GM20431 (cell line): ENCODE measurements around the gene ZMIZ1.
"Not testable (repeated sequence)": the region's sequence is repeated elsewhere in the genome, so short reads cannot be mapped to it uniquely, and the experiment has no call there.

Source experiments
- in situ Hi-C: fragments of 300-500 bp; cut with MseI, MboI; formaldehyde crosslinking; loops from one replicate; pipeline ENCODE4 v1.15.0; 2020; ENCODE audit warnings: low sequenced_read_pairs; ENCODE audit not compliant: unreplicated experiment

The ZMIZ1 gene

DNA sequence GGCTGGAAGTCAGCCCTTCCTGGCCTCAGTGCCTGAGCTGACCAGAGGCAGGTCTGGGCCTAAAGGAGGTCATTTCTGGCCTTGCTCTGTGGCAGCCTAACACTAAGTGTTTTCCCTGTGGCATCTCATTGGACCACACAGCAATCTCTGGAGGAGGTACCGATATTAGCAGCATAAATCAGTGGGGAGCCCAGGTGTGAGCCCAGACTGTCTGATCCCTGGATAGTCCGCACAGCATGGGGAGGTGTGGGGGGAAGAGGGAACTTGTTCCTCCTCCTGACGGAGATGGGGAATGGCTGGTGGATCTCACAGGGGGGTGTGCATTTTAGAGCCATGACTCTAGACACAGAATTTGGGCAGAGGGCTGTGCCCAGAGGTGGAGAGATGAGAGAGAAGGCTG lies 267.5 kb downstream of the ZMIZ1 start:
- in situ Hi-C loops = no loop called here

DNA sequence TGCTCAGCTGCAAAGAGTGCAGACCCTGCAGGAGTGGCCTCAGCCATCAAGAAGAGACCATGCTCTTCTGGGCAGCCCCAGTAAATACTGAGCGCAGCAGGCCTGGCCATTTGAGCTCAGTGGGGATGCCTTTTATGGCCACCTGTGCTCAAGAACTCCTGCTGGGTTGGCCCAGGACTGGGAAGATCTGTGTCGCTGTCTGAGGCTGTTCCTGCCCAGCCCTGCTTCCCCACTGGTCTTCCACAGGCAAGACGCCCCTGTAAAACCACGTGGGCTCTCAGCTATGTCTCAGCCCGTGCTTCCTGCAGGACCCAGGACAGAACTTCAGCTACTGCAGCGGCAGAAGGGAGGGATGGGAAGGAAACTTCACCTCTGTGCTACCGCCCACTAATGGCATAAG lies 268.0 kb downstream of the ZMIZ1 start:
- in situ Hi-C loops = no loop called here

DNA sequence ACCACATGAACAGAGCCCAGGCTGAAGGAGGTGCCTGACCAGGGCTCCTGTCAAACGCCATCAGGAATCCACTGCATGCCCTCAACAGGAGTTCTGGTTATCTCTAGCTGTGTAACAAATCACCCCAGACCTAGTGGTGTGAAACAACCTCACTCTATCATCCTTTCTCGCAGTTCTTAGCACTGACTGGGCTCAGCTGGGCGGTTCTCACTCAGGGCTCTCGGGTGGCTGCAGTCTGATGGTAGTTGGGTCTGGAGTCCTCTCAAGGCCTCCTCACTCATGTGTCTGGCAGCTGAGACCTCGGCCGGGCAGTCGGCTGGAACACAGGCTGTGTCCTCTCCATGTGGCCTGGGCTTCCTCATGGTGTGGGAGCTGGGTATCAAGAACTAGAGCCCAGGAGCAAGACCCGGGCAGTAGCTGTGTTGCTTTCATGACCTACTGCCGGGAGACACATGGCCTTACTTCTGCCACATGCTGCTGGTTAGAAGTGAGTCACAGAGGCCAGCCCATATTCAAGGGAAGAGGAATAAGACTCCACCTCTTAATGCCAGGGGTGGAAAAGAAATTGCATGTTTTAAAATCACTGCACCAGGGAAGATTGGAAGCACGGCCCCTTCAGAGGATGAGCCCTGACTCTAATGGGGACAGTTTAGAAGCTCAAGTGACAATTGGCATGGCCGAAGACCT lies 269.2 kb downstream of the ZMIZ1 start:
- in situ Hi-C loops = not testable (repeated sequence)

DNA sequence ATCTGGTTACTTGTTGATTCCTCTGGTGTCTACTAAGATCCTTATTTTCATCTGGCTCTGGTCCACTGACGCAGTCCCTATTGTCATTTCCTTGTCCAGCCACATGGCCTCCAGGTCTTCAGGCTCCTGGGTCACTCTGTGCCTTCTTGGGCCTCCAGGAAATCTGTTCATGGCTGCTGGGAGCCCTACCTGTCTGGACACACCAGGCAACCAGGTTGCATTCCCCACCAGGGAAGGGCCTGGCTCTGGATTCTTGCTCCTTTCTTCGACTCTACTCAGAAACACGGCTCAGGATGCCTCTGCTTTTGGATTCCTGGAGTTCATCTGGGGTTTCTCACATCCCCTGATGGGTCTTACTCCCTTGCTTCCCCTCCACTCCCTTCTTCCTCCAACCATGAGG lies 270.5 kb downstream of the ZMIZ1 start:
- in situ Hi-C loops = no loop called here

DNA sequence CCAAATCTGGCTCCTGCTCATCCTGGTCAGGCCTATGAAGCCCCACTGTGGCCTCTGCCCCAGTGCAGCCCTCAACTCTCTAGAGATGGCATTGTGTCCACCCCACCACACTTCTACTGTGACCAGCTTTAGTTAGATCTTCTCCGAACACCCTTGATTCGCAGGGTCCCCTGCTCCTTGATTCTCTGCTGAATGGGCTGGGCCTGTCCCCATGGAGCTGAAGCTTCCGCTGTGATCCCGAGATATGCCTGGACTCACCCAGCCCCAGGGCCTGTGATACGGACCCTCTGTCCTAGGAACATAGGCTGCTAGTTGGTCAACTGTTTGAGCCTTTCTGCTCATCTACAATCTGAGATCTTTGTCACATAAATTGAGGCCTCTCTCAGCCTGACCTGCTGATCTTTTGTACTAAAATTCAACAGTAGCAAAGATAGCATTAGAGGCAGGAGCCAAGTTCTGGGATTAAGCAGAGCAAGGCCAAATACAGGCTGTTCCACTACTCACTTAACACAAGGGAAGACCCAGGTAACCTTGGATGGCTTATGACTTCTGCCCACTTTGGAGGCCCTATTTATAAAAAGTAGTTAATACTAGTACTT lies 272.0 kb downstream of the ZMIZ1 start:
- in situ Hi-C loops = no loop called here

DNA sequence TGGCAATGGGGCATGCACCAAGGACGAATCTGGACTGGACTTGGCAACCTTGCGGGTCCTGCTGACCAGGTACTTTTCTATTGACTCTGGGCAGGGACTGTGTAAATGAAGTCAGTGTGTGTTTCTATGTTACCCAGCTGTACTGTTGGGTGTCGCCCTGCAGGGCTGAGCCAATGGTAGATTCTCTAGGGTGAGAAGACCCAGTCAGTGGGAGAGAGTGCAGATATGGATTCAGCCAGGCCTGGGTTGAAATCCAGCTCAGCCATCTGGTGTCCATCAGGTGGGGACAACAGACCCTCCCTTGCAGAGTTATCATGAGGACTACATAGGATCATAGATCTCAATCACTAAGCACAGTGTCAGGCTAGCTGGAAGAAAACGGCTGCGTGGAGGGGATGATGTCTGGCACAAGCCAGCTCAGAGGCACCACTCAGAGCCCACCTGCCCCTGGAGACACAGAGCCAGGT lies 273.6 kb downstream of the ZMIZ1 start:
- in situ Hi-C loops = no loop called here

DNA sequence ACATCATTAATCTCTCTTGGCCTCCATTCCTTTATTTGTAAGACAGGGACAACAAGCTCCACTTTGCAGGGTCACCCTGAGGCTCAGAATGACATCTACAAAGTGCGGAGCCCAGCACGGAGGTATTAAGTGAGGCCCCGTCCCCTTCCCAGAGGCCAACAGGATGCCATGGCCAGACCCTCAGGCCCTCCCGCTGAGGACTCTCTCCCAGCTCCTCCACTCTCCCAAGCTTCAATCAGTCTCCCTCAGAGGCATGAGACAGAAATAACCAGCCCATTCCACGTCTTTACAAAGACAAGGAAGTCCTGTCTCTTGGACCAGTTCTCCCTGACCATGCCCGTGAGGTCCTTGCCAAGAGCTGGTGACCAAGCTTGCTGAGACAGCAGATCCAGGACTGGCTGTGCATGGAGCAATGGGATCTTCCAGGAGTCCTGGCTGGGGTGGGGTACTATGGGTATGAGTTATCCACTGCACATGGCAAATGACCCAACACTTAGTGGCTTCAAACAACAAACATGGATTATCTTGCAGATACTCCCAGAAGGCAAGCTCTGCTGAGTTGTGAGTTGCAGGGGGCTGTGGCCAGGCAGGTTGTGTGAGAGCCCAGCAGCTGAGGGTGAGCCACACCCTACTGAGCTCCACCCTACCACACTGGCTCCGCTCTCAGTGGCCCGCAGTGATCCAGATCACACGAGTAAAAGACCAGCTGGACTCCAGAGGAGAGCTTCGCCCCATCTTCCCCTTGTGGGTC lies 274.2 kb downstream of the ZMIZ1 start:
- in situ Hi-C loops = no loop called here

DNA sequence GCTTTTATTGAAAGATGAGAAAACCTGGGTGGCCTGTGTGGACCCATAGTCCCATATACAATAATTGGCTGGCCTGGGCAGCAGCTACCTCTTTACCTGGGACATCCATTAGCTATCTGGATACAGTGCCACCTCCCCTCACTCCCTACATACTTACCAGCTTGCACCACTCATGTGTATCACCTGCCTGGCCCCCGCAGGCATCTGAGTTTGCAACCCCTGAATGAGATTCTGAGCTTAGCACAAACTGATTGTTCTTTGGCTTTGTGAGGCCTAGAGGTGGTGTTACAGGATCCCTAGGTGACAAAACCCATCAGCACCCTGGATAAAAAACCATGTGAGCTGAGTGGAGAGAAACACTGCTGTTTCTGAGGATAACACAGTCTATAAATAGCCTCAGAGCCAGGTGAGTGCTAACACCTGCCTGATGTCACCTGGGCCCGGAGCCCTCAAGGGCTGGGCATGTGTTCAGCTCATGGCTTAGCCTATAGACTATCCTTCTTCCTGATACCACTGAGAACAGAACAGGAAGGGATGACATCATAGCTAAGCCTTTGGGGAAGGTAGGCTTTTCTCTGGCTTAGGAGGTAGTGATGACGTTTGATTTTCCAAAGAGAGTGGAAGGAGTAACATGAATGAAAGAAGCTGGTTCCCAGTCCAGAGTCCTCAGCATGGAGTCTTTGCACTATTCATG lies 275.9 kb downstream of the ZMIZ1 start:
- in situ Hi-C loops = no loop called here

DNA sequence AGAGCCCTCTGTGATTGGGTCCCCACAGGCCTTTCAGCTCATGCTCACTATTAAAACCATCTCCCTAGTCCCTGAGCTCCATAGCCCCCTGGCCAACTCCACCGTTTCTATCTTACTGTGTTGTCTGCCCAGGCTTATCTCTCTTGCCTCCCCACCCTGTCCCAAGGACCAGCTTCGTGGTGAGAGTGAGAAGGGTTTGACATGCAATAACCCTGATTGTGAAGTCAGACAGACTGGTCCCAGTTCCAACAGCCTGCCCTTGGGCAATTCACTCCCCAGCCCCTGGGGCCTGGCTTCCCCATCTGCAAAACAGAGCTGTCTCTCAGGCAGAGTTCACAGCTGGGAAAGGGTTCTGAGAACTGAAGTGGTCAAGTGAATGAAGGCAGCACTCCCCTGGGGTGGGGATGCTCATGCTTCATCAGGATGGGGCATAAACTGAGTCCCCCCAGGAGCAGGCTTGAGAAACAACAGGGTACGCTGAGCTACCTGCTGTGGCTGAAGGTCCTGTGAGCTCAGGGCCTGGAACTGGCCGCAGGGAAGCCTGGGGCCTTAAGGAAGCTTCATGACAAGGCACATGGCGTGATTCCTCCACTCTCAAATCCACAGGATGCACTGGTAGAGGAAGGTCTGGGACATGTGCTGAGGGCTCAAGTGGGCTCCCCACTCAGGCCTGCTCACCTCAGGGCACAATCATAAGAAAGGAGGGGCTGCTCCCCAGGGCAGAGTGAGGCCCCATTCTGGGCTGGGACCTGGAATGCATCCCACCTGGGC lies 276.7 kb downstream of the ZMIZ1 start:
- in situ Hi-C loops = no loop called here

DNA sequence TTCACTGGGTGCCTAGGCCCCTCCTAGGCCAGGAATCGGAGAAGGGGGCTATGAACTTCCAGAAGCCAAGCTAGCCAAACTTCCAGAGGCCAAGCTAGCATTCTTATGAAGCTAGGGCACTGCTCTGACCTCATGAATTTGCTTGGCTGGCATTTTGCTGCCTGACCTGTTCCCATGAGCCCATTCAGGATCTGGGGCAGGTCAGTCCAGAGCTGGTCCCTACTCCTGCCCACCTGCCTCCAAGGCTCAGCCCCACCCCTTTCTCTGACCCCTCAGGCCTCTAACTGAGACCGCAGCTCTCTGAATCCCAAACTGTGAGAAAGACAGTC lies 277.2 kb downstream of the ZMIZ1 start:
- in situ Hi-C loops = no loop called here

DNA sequence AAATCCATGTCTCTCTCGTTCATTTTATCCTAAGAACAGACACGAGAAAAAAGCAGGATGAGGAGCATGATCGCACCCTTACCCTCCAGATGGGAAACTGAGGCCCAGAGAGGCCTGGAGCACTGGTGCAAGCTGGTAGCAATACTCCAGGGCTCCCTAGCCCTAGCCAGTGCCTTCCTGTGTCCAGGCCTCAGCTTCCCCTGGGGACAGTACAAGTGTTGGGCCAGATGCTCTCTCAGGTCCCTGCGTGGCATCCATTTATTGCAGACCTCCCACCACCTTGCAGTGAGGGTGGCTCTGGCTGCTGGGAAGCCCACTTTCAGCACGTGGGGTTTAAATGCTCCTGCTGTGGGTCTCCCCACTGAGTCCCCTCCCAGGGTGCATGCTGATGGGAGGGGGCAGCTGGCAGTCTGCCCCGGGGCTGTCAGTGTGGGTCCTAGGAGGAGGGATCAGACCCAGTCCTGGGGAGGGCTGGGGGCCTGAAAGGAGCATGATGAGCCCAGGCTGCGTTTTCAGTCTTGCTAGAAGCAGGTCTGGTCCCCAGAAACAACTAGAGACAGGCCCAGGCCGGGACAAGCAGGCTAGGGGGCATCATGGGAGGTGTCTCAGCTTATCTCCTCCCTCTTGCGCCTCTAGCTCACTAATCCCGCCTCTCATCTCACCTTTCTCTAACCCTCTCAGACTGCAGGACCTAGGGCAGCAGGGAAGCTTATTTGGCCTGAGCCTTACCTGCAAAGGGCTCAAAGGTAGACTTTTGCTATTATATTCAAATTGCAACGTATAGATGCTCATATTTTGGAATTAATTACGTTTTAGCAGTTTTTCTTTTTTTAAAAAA lies 277.8 kb downstream of the ZMIZ1 start:
- in situ Hi-C loops = no loop called here

DNA sequence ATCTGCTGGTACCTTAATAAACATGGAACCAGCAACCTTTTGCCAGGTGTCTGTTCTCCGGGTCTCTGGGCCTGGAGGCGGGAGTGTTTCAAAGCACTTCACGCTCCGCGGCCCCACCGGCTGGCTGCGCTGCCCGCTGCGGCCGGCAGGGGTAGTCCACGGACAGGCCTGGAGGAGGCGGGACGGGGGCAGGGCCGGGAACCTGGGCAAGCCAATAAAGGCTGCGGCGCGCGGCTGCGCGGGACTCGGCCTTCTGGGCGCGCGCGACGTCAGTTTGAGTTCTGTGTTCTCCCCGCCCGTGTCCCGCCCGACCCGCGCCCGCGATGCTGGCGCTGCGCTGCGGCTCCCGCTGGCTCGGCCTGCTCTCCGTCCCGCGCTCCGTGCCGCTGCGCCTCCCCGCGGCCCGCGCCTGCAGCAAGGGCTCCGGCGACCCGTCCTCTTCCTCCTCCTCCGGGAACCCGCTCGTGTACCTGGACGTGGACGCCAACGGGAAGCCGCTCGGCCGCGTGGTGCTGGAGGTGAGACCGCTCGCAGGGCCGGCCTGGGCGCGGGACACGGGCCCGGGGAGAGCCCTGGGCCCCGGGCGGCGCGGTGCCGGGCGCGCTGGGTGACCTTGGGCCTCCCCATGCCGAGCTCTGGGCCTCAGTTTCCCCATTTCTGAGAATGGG lies 278.6 kb downstream of the ZMIZ1 start, which contains the start of gene PPIF:
Gene PPIF, plus strand, starts transcription at position 244 of the 668 bp plus-strand sequence. Its CDS starts 80 bp downstream, at position 324.
- in situ Hi-C loops = no loop called here

DNA sequence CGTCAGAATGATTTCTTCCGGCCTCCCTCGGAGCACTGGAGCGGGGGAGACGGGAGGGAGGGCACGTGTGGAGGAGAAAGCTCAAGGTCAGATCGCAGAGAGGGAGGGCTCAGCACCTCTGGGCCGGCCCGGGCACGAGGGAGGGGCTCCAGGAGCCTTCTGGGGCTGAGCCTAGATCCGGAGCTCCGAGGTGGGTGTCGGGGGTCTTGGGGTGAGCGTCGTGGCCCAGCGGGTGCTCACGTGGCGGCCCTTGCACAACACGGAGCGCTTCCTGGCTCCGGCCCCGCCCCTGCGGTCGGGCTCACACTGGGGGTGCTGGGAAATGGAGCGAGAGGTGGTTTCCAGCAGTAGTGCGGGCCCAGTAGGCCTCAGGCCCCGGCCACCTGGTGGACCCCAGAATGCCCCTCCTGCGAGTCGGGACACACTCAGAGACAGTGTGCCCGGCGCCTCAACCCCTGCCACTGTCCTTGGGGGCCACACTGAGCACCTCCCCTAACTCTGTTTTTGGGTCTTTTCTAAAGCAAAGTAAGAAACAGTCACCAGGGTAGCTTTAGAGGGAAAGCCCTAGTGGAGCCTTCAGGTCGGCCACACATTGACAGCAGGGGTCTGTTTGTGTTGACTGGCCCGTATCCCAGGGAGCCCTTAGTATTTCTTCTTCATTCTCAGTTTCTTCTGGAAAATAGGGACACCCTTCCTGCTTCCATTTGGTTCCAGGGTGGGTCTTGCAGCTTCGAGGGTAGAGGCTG lies 279.3 kb downstream of the ZMIZ1 start:
- in situ Hi-C loops = no loop called here

DNA sequence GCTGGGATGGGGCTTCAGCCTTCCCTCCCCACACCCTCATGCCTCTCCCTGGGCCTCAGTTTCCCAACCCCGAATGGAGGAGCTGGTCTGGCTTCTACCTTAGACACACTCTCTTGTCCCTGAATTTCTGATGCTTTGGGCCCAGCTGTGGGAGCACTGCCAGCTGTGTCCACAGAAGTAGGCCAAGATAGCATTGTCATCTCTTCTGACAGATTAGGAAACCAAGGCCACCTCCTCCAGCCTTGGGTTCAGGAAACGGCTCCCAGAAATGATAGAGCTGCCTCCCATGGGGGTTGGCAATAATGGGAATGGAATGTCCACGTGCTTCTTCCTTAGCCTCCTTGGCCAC lies 279.8 kb downstream of the ZMIZ1 start:
- in situ Hi-C loops = no loop called here

DNA sequence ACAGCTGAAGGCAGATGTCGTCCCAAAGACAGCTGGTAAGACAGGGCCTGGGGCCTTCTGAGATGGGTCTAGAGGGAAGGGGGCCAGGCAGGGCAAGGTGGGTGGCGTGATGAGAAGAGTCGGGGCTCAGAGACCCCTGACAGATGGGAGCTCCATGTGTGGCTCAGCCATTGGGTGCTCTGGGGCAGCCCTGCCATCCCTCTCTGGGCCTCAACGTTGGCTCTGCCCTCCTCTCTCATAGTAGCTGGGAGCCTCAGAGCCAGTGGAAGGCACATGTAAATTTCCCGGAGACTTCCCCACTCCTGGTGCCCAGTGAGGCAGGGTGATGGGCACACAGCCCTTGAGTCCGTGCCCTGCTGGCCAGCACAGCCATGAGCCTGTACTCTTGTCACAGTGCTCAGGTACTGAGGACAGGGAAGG lies 280.3 kb downstream of the ZMIZ1 start:
- in situ Hi-C loops = no loop called here

DNA sequence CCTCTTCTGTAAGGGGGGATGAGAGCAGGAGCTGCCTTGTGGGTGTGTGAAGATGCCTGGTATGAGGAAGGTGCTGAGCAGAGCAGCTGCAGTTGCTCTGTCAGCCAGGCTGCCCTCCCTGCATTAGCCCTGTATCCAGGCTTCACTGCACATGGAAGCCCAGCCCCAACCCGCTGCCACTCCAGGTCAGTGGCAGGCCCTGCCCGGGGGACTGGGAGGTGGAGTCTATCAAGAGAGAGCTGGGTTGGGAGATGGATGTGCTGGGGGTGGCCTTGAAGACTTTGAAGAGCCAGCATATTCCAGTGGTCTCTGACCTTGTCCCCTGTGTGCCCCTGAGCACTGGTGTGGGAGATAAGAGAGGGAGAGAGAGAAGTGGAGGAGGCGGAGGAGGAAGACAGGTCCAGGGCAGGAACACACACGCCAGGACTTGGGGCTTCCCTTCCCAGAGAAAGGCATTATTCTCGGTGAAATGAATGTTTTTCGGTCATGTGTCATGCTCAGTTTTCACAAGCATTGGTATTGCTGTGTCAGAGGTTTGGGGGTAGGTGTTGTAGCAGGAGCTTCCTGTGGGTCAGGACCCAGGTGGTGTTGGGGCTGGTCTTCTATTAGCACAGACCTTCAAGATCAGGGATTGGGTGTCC lies 281.1 kb downstream of the ZMIZ1 start:
- in situ Hi-C loops = no loop called here

DNA sequence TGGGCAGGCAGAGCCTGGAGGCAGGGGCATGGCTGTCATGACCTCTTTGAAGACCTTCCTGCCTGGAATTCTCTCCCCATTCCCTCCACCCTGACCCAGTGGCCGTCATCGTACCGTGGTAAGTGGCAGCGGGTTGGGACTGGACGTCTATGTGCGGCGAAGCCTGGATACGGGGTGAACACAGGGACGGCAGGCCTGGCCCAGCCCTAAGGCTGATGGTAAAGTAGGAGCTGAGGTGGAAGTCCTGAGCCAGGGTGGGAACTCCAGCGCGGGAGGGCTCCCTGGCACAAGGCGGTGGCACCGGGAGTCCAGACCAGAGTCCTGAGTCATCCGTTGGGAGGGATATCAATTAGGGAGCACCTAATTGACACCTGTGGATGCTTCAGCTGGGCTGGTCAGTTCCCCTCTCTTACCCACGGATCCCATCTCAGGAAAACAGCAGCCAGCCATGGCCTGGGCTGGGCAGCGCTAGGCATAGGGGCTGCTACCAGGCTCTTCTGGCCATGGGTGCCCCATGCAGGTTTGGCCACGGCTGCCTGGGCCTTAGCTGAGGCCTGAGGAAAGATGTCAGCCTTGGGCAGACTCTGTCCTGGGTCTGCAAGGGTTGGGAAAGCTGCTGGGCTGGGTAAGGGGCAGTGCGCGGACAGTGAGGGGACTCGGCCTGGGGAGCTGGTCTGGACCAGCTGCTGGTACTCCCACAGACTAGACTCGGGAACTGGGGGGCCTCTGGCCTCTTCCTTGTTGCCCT lies 281.8 kb downstream of the ZMIZ1 start:
- in situ Hi-C loops = no loop called here
